NCI-H1092 treated with DMSO at 0.1 percent for 48 hours (cell line): ENCODE measurements around the gene RIMOC1.

Source experiments
- DNase-seq: peaks from one replicate; lab custom pipeline; 2025; lab: John Stamatoyannopoulos, UW

Gene RIMOC1, protein sequence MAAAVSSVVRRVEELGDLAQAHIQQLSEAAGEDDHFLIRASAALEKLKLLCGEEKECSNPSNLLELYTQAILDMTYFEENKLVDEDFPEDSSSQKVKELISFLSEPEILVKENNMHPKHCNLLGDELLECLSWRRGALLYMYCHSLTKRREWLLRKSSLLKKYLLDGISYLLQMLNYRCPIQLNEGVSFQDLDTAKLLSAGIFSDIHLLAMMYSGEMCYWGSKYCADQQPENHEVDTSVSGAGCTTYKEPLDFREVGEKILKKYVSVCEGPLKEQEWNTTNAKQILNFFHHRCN

DNA sequence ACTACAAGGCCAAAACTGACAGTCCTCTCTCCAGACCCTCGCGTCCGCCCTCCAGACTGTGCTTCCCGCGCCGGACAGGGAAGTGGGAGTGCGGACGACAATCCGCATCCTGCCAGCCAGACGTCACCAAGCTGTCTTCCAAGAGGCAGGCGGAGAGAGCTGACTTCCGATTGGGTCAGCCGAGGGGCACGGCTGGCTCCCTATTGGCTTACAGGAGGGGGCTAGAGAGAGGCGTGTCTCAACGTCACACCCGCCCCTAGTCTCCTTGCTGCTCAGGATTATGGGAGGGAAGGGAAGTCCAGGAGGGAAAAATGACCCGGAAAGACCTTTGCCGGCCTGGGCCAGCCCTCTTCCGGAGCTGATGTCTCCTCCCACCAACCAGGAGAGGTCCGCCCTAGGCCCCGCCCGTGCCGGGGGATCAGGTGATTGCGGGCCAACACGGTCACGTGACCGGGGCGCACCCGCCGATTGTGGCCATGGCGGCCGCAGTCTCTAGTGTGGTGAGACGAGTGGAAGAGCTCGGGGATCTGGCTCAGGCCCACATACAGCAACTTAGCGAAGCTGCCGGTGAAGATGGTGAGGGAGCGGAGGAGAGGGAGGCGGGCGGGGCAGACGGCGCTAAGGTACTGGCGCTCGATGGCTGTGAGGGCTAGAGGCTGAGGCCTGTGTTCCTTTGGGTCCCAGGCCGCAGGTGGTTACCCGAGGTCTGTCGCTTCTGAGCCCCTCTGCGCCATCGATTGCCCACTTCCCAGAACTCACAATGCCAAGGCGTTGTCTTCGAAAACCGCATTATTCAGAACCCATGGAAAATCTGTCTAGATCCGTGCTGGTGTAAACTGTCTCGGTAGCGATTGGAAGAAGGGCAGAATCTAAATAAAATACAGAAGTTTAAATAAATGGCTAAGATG, at the start of gene RIMOC1:
TSS of gene RIMOC1 (plus strand) at position 453 of the 908 bp plus-strand sequence. CDS start at position 477, 24 bp downstream.
- peak; percentile 99 for DNase-seq

DNA sequence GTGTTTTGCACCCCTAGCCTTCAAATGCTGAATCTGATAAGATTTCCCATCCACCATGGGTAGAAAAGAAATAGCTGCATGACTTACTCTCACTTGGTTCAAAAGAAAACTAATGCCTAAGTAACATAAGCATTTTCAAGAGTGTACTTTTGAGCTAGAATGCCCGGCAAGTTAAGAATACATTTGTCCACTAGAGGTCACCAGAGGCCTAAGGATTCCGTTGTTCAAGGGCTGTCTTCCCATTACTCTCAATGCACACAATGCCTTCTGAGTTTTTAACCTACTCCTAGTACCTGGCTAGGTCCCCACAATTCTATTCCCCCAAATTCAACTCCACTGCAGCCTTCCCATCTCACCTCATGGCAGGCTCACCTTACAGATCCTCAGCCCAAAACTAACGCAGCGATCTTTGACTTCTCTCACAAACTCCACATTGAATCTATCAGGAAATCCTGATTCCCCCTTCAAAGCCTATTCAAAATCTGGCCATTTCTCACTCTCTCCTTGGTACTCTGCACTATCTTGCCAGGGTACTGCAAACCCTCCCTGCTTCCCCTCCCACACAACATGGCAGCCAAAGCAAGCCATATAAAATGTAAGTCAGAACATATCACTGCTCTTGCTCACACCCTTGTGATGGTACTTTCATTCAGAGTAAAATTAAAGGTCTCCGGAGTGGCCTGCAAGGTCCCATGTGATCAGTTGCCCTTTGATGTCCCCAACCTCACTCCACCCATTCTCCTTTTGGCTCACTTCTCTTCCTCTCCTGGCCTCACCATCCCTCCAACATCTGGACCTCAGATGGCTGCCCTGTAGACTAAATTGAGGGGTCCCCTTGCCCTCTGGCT, 47.3 kb upstream of the RIMOC1 start:
- peak; percentile 61 for DNase-seq

DNA sequence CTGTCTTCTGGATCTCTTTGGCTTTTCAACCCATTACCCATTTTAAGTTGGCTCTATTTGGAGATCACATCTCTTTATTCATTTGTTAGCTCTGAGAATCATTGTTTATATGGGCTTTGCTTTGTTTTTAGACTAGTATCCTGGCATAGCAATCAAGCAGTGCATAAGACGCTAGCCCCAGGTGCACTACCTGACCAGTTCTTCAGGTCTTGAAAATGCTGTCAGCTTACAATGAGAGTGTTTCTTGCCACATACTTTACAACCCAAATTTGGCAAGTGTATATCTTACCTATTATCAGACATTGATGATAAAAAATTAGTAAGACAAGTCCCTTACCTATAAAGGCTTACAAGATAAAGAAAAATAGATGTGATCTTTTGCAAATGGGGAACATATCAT, 46.2 kb upstream of the RIMOC1 start:
- no peak for DNase-seq

DNA sequence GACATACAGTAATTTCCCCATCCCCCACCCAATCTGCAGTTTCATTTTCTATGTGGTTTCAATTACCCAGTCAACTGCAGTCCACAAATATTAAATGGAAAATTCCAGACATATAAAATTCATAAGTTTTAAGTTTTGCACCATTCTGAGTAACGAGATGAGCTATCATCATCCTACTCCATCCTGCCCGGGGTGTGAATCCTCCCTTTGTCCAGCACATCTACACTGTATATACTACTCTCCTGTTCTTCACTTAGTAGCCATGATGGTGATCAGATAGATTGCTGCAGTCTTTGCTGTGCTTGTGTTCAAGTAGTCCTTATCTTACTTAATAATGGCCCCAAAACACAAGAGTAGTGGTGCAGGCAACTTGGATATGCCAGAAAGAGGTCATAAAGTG, 45.3 kb upstream of the RIMOC1 start:
- DNase-seq, result no peak

DNA sequence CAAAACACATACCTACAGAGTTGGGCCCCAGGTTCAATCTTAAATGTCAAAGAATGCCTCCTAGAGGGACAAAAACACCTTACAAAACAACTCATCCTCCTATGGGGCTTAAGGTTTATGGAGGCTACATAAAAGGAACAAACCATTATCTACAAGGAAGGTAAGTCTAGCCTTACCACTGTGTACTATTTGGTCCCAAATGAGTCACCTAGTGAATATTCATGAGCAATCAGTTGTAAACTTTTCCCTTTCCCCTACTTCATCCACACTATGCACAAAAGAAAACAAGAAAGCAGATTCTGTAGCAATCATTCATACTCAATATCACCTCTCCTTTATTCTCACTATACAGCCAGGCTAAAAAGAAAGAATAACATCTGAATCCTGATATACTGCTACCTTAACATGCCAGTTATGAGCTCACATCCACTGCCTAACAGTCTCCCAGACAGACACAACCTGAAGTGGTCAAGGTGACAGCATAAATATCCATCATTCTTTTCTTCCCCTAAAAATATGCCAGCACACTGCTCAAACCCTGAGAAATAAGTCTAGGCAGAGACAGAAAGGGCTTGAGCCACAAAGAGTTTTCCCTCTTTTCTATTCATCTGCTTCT, 40.2 kb upstream of the RIMOC1 start:
- no peak for DNase-seq

DNA sequence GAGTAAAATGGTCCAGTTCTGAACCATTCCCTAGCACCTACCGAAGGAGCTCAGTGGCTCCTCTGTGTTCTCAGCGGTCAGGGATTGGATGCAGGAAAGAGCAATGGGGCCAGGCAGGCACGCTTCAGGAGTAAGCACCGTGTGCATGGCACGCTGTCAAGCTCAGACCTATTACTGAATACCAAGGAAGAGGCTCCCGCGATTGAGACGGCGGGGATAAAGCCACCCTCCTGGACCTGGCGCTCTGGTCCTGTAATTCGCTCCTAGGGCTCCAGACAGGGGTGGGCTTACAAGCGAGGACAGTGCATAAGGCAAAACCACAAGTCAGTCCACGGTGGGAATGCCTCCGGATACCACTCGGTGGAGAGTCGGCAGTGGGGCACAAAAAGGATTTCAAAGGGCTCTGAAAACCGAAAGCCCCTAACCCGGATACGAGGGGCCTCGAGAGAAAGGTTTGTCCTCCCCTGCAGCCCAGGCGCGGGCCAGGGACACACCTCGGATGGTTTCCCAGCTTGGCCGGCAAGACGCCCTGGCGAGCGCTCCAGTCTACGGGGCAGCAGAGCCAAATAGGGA, 34.9 kb upstream of the RIMOC1 start:
- peak; percentile 65 for DNase-seq

DNA sequence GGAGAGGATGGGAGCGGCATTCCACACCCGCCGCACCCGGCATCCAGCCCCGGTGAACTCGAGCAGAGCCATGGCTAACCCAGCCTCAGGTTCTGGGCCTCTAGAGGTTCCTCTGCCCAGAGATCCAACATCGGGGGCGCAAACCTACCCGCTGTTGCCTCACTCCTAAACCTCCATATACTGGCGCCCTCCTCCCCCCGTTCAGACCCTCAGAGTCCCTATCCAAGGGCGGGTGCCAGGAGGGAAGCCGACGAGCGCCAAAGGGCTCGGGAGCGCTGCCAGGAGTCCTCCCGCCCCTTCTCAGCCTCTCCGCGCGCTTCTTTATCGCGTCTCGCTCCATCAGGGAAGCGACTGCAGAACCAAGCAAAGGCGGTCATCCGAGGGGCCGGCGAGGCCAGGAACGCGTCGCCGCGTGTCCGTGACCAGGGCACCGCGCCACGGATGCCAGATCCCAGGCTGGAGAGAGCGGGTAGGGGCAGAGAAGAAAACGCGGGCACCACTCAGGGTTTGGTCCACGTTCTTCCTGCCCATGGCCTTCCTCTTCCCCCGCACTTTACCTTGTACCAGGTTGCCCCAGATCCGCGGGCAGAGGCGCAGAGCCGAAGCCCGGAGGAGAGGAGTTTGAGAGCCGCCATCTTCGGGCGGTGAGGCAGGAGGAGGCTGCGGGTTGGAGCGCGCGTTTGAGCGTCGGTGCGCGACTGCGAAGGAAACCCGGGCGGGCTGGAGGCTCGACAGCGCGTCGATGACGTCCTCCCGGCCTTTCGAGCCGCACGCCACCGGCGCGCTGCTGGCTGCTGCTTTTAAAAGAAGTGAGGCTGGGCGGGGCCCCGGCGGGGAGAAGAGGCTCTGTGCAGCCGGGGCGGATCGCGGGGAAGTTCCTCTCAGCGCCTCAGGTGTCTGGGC, 34.2 kb upstream of the RIMOC1 start, which contains the start of gene OXCT1:
TSS of gene OXCT1 (minus strand) at position 702 of the 903 bp plus-strand sequence. CDS start at position 635, 67 bp downstream.
- peak; percentile 89 for DNase-seq

DNA sequence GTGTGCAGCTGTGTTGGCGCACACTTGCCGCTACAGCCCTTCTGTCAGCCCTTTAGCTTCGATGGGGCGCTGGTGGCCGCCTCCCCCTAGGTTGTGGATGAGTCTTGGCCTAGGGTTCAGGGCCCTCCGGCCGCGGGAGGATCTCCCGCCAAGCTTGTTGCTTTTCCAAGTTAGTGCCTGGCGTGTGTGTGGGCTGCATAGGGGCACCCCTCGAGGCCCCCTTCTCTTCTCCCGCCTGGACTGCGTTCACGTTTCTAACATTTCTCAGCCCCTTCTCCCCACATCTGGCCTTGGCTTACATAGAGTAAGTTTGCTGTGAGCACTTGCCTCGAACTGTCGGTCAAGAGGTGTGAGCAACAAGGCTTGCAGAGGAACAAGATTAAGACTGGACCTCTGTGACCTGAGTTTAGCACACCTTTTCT, 33.5 kb upstream of the RIMOC1 start:
- no peak for DNase-seq

DNA sequence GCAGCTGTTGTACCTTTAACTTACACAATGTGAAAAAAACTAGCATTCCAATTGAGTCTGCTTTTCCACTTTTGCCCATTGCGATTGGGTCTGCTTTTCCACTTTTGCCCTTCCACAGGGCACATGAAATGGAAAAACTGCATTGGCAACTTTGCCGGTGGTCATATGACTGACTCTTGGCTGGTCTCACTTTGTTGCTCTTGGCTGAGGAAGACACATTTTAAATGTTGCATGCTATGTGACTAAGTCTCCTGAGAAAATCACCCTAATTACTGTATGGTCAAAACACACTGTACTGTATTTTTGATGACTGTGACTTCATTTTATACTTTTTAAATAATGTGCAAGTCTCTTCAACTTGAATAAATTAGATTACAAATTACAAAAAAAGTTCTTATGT, 32.3 kb upstream of the RIMOC1 start:
- DNase-seq, result no peak

DNA sequence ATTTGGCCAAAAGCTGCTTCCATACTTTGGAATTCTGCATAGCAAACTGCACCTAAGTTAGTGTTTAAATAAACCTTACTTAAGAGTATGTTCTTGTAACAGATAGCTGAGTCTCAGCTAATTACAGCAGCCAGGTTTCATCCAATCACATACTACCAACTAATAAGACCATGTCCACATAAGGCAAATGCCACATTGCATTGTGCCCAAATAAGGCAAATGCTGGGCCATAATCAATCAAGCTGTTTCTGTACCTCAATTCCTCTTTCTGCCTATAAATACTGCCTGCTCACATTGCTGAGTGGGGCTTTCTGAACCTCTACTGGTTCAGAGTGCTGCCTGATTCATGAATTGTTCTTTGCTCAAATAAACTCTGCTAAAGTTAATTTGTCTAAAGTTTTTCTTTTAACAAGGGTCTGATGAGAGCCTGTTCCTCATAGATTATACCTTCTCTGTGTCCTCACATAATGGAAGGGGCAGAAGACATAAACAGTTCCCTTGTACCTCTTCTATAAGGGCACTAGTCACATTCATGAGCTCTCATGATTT, 29.6 kb upstream of the RIMOC1 start:
- no peak for DNase-seq

DNA sequence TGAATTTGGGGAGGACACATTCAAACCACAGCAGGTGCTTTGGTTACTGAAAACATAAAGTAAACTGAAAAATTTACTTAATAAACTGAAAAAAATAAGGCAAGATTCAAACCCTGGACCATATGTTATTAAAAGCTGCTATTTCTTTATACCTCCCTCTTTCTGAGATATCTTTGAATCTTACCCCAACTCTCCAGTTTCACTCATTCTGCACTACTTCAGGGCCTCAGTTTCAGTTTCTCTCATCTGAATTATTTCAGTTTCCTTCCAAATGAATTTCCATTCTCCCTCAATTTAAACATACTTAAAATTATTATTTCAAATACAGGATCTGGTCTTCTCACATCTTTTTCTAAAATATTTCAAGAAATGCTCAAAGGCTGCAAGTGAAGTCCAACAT, 29.0 kb upstream of the RIMOC1 start:
- DNase-seq, result no peak

DNA sequence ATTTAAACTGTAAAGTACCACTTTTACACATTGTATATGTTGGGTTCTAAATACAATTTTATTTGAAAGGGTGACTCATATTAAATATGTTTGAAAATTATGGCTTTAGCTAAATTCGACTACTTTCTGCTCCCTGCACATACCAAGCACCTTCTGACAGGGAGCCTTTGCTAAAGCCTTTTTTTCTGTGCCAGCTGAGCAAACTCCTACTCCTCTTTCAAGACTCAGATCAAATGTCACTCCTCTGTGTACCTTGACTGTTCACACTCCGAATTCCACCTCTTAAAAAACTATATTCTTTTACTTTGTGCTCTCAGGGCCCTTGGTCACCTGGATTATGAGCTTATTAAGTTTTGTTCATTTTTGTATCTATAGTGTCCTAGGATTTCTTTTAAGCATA, 27.5 kb upstream of the RIMOC1 start:
- DNase-seq, result peak; percentile 35

DNA sequence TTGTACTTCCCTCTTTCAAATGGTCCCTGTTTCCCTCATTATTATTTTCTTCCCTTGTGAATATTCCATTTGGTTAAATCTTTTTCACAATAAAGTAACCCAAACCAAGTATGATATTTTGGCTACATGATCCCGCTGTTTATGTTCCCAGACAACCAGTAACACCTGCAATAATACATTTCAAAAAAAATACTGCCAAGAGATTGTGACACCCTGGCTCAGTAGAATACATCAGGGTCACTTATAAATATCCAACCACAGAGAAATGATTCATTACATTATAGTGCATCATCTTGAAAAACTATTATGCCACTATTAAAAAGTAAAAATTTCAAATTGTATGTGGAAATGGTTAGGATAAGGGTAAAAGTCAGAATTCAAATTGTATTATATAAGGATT, 26.7 kb upstream of the RIMOC1 start:
- DNase-seq, result no peak

DNA sequence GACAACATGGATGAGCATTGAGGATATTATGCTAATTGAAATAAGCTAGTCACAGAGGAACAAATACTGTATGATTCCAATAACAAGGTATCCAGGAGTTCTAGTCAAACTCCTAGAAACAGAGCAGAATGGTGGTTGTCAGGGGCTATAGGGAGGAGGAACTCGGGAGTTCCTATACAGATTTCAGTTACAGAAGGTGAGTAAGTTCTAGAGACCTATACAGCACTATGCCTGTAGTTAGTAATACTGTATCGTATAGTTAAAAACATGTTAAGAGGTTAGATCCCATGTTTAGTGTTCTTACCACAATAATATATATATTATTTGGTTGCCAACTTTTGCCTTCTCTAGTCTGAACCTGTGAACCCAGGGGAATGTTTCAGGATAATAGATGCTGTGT, 26.0 kb upstream of the RIMOC1 start:
- no peak for DNase-seq

DNA sequence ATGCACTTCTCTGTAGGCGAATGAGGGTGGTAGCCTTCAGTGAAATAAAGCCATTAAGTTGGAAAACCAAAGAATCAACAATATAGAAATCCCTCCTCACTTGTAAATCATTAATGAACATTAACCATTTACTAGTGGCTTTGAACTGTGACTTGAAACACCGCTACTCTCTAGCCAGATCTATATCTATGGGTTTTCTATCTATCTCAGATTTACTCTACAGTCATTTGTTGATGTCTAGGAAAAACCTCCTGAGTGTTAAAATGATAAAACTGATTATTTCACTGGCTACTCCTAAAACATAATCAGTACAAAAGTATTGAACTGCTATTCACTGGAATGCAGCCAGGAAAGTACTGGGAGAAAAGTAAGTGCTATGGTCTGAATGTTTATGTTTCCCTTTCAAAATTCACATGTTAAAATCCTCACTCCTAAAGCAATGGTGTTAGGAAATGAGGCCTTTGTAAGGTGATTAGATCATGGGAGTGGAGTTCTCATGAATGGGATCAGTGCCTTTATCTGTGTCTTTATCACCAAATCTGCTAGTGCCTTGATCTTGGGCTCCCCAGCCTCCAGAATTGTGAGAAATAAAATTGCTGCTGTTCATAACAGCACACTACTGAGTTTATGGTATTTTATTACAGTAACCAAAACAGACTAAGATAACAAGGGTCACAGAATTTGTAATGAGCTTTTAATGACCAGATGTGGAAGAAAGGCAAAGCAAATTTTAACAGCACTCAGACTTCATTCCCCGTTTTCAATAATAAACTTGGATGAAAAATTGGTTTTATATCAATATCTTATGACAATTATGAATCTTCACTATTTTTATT, 25.3 kb upstream of the RIMOC1 start:
- DNase-seq, result no peak

DNA sequence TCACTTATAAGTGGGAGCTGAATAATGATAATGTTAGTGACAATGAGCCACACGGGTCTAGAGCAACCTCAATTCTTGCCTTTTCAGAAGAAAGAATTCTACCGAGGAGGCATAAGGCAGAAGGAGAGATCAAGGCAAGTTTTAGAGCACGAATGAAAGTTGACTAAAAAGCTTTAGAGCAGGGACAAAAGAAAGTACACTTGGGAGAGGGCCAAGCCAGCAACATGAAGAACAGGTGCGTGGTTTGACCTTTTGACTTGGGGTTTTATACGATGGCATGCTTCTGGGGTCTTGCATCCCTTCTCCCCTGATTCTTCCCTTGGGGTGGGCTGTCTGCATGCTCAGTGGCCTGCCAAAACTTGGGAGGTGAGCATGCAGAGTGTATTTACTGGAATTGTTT, 21.4 kb upstream of the RIMOC1 start:
- no peak for DNase-seq

DNA sequence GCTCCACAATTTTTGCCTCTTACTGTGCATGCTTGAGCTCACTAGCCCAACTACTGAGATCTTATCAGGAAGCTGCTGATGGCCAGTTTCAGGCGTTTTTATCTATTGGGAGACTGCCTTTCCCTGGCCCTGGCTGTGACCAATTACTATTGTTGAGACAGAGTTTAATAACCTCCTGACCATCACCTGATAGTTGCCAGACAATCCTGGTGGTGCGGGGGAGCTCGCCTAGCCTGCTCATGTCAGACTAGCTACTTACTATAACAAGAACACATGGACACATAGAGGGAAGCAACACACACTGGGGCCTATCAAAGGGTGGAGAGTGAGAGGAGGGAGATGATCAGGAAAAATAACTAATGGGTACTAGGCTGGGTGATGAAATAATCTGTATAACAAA, 20.9 kb upstream of the RIMOC1 start:
- DNase-seq, result no peak

DNA sequence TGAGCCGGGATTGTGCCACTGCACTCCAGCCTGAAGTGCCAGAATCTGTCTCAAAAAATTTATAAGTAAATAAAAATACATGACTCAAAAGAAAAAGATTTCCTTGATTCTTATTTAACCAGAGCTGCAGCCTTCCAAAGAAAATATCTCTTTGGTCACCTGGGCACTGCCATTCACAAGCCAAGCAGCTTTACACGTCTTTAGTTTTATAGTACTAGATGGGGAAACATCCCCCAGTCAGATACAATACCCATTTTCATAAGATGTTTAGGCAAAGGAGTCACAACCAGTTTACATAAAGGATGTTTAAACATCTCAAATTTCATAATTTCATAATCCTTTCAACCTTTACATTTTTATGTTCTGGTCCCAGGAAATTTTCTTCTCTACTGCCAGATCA, 20.2 kb upstream of the RIMOC1 start:
- DNase-seq, result no peak

DNA sequence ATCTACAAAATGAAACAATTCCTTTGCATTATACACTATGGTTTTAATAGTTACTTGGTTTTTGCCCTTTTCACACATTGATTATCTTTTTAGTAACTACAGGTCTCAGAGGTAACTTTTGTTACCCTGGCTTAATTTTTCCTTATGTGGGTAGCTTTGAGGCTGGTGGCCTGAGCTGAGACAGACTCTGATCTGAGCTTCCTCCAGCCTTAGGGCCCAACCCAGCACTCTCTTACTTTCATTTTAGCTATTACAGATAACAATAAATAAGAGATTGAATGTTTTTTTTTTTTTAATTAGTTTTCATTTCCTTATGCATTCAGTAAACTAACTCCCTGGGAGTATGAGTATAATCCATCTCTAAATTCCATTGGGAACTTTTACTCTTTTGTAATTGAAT, 18.9 kb upstream of the RIMOC1 start:
- DNase-seq, result no peak
